GM12891 (cell line): ENCODE data around the gene CDC40.

Experiments
- POLR2A ChIP-seq: IDR thresholded peaks from 2 replicates; pipeline ENCODE4 v1.6.1; 2011; ENCODE audit warnings: low read depth, low read length, control low read depth
- POLR2AphosphoS5 ChIP-seq: IDR thresholded peaks from 2 replicates; pipeline ENCODE4 v1.6.1; 2011; ENCODE audit warnings: low read depth, low read length, control low read depth

GRCh38 chr6:110190726-110191125 is 10.5 kb downstream of the CDC40 start:
- TF ChIP-seq POLR2AphosphoS5: no peak
- TF ChIP-seq POLR2A: no peak
